ENCODE data around the gene SKP1. TPM values are rescaled to one million over a fixed set of nuclear protein-coding genes. Genes with fewer than 3 reads are reported as not detected.

SKP1 gene
- polyA plus RNA-seq, 3 donors = 182 to 787 (median 735) TPM

DNA sequence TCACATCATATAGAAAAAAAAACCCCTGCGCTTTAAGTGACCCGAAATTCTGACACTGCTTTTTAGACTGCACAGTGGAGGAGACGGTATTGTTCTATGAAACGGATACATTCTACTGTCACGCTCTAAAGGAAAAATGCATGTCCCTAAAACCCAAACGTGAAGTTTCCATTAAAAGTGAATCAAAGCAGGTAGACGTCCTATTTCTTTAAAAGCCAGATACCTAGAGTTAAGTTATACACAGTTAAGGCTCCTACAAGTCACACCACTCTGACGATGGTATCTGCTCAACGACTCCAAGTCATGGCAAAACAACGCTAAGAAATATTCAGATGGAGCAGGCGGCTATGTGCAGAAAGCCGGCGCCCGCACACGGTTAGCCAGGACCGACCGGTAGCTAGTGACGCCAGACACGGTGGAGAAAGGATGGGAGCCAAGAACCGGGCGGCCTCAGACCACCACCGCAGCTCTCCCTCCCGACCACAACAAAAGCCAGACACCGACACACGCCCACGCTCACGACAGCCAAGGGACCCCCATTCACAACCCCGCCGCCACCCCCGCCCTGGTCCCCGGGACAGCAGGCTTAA, 734 bp downstream of the SKP1 start:
- DNase-seq = peak in 1 of 3 donors; percentile 8
- no peaks in the 10 kb centered on the region for H3K9me3 Mint-ChIP-seq
- WGBS (ENCODE audit: insufficient coverage) = 2% methylated on average over 18 of the region's 31 CpGs
- peak overlapping the region; percentile 96 to 97 for H3K27ac ChIP-seq (ENCODE audit: low read depth in 1 of 2, low read length in 2 of 2)
- H3K36me3 Mint-ChIP-seq = peaks cover 24 to 29% of the 10 kb centered on the region in 2 donors
- peak overlapping the region; percentile 93 to 98 (median 97) for H3K27ac Mint-ChIP-seq
- intact Hi-C loops (cut with micrococcal nuclease) = loop anchor here in 1 of 2 donors (5.0 kb wide), 1 partner anchor 46 kb away; no protein-coding TSS in a partner anchor
- peaks cover 0 to 2% (median 2%) of the 10 kb centered on the region in 3 donors for H3K27me3 Mint-ChIP-seq (ENCODE audit: low read depth in 3 of 3)
- H3K4me1 ChIP-seq (ENCODE audit: control insufficient read depth in 1 of 2, insufficient read depth in 2 of 2, low read length in 2 of 2) = peaks cover 11 to 26% of the 10 kb centered on the region in 2 donors
- peak overlapping the region; percentile 75 to 96 (median 94) for H3K4me3 ChIP-seq (replicated peaks in 1 of 3; ENCODE audit: low read depth in 2 of 3, low read length in 3 of 3)
- peaks cover 54% of the 10 kb centered on the region for H4K20me1 ChIP-seq (ENCODE audit: insufficient read depth, low read length)
- peaks cover 24% of the 10 kb centered on the region for H3K4me1 Mint-ChIP-seq
- TF ChIP-seq, protein P1, sequence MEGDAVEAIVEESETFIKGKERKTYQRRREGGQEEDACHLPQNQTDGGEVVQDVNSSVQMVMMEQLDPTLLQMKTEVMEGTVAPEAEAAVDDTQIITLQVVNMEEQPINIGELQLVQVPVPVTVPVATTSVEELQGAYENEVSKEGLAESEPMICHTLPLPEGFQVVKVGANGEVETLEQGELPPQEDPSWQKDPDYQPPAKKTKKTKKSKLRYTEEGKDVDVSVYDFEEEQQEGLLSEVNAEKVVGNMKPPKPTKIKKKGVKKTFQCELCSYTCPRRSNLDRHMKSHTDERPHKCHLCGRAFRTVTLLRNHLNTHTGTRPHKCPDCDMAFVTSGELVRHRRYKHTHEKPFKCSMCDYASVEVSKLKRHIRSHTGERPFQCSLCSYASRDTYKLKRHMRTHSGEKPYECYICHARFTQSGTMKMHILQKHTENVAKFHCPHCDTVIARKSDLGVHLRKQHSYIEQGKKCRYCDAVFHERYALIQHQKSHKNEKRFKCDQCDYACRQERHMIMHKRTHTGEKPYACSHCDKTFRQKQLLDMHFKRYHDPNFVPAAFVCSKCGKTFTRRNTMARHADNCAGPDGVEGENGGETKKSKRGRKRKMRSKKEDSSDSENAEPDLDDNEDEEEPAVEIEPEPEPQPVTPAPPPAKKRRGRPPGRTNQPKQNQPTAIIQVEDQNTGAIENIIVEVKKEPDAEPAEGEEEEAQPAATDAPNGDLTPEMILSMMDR (IDR thresholded peaks at IDR 0.05) = no peak
- H3K36me3 ChIP-seq (replicated peaks in 1 of 2; ENCODE audit: control insufficient read depth in 1 of 2, insufficient read depth in 2 of 2, low read length in 2 of 2) = peaks cover 21 to 28% of the 10 kb centered on the region in 2 donors
- peak overlapping the region; percentile 85 for H2AFZ ChIP-seq (ENCODE audit: insufficient read depth, low read depth, low read length, poor library complexity, severe bottlenecking)
- no peaks in the 10 kb centered on the region for H3K9me3 ChIP-seq (replicated peaks in 1 of 2; ENCODE audit: control insufficient read depth in 1 of 2, insufficient read depth in 1 of 2, low read length in 2 of 2)
- peak overlapping the region; percentile 98 for H3K4me3 Mint-ChIP-seq
- peaks cover 54% of the 10 kb centered on the region for H3K79me2 ChIP-seq (ENCODE audit: insufficient read depth, low read length)
- no peaks in the 10 kb centered on the region for H3K27me3 ChIP-seq (ENCODE audit: control insufficient read depth in 2 of 2, insufficient read depth in 2 of 2, low read length in 2 of 2)
- H3K9ac ChIP-seq (ENCODE audit: insufficient read depth, low read length, poor library complexity, severe bottlenecking) = peak overlapping the region; percentile 99
- H3K4me2 ChIP-seq (replicated peaks; ENCODE audit: extremely low read depth, low read length, poor library complexity, severe bottlenecking) = peak overlapping the region; percentile 79

DNA sequence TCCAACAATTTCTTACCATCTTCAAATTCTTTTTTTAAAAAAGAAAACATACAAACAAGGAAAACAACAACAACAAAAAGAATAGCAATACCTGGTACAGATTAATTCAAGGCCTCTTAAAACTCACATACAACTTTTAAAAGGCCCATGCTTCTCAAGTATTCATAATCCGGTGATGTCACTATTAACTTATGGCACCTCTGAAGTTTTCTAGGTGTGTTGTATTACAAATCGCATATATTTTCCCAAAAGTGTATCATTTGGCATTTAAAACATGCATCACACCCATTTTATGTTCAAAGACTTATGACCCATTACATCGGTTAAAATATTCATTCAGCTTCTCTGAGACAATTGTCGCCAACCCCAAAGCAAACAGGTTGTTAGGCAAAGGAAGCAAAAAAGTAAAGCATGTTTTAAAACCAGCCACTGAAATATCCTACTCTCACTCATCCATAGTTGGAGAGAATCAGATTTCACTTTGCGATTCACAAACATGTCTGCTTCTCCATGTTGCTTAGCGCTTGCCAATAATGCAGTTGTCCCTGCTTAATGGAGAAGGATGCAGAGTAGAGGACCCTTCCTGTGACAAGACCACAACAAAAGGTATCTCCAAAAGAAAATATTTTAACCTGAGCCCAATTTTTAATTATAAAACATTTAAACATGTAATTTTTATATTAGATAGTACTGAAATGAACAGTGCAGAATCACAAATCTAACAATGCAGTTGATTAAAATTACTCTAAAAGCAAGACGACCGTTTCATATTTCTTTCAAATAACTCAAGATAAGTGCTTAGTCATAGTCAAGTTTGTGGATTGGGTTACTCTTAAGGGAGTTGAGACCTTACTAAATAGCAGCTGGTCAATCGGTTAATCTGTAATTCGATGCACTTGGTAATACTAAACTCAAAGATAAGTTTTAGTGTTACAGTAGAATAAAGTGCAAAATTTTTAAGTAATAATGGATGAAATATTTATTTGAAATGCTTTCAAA, 1.6 kb downstream of the SKP1 start:
- peak overlapping the region in 1 of 7 donors; percentile 97 for H3K27ac Mint-ChIP-seq
- H3K4me3 Mint-ChIP-seq = peak overlapping the region; percentile 98
- Histone ChIP-seq H3K36me3 (replicated peaks in 1 of 2; ENCODE audit: control insufficient read depth in 1 of 2, insufficient read depth in 2 of 2, low read length in 2 of 2) (peaks cover 29 to 37% of the 10 kb centered on the region in 2 donors), H3K4me1 (ENCODE audit: control insufficient read depth in 1 of 2, insufficient read depth in 2 of 2, low read length in 2 of 2) (peaks cover 11 to 26% of the 10 kb centered on the region in 2 donors), H2AFZ (ENCODE audit: insufficient read depth, low read depth, low read length, poor library complexity, severe bottlenecking) (no peak overlapping the region), H3K79me2 (ENCODE audit: insufficient read depth, low read length) (peaks cover 61% of the 10 kb centered on the region), H3K27ac (ENCODE audit: low read depth in 1 of 2, low read length in 2 of 2) (peak overlapping the region in 1 of 2 donors; percentile 97), H3K4me2 (replicated peaks; ENCODE audit: extremely low read depth, low read length, poor library complexity, severe bottlenecking) (peak overlapping the region; percentile 79), H3K9ac (ENCODE audit: insufficient read depth, low read length, poor library complexity, severe bottlenecking) (peak overlapping the region; percentile 99), H3K9me3 (replicated peaks in 1 of 2; ENCODE audit: control insufficient read depth in 1 of 2, insufficient read depth in 1 of 2, low read length in 2 of 2) (no peaks in the 10 kb centered on the region), H3K27me3 (ENCODE audit: control insufficient read depth in 2 of 2, insufficient read depth in 2 of 2, low read length in 2 of 2) (no peaks in the 10 kb centered on the region), H3K4me3 (replicated peaks in 1 of 3; ENCODE audit: low read depth in 2 of 3, low read length in 3 of 3) (peak overlapping the region; percentile 75 to 96 (median 94)), H4K20me1 (ENCODE audit: insufficient read depth, low read length) (peaks cover 63% of the 10 kb centered on the region)
- peaks cover 33 to 38% of the 10 kb centered on the region in 2 donors for H3K36me3 Mint-ChIP-seq
- TF ChIP-seq, protein P1 (IDR thresholded peaks at IDR 0.05) = no peak
- H3K27me3 Mint-ChIP-seq (ENCODE audit: low read depth in 3 of 3) = peaks cover 0 to 2% (median 0%) of the 10 kb centered on the region in 3 donors
- H3K9me3 Mint-ChIP-seq = no peaks in the 10 kb centered on the region
- WGBS (ENCODE audit: insufficient coverage) = 100% methylated on average over 2 of the region's 10 CpGs
- peaks cover 24% of the 10 kb centered on the region for H3K4me1 Mint-ChIP-seq
- DNase-seq = peak in 1 of 3 donors; percentile 8
- intact Hi-C loops (cut with micrococcal nuclease) = loop anchor here in 1 of 2 donors (5.0 kb wide), 1 partner anchor 47 kb away; no protein-coding TSS in a partner anchor

Data from CD14-positive monocyte (primary cell).